Stimulated activated CD8-positive, alpha-beta memory T cell treated with anti-CD3 and anti-CD28 coated beads, Interleukin-2, amount 100 ng/mL, for 1 hour (primary cell): ENCODE measurements around the gene KLHL28.

Experiments used
- DNase-seq, 2 donors: peaks; one replicate each; pipeline ENCODE4 v3.0.0-alpha.2; 2020; ENCODE audit warnings: low read depth in 2 of 2

KLHL28 gene

GRCh38 chr14:44961554-44962333, at the start of gene KLHL28, which contains the start of gene TOGARAM1:
Gene KLHL28, minus strand, starts transcription at chr14:44961947. Its CDS starts 16,019 bp downstream, at chr14:44945928.
Gene TOGARAM1, plus strand, starts transcription at chr14:44962190. Its CDS starts 232 bp downstream, at chr14:44962422.
- DNase-seq: peak; percentile 89 to 90

GRCh38 chr14:45003924-45004323, 42.2 kb upstream of the KLHL28 start:
- no peak for DNase-seq

GRCh38 chr14:44995770-44996294, 34.1 kb upstream of the KLHL28 start:
- DNase-seq: no peak

GRCh38 chr14:44995196-44995595, 33.4 kb upstream of the KLHL28 start:
- no peak for DNase-seq

- DNase-seq: no peak
Observed at GRCh38 chr14:44990533-44990932, 28.8 kb upstream of the KLHL28 start.

GRCh38 chr14:44989497-44990440, 28.0 kb upstream of the KLHL28 start:
- no peak for DNase-seq

- no peak for DNase-seq
Observed at GRCh38 chr14:44988694-44989093, 26.9 kb upstream of the KLHL28 start.

GRCh38 chr14:44982594-44982993, 20.8 kb upstream of the KLHL28 start:
- no peak for DNase-seq

- no peak for DNase-seq
Observed at GRCh38 chr14:44981198-44981597, 19.5 kb upstream of the KLHL28 start.

- no peak for DNase-seq
Observed at GRCh38 chr14:44979740-44980356, 18.1 kb upstream of the KLHL28 start.

- no peak for DNase-seq
Observed at GRCh38 chr14:44979273-44979672, 17.5 kb upstream of the KLHL28 start.

- no peak for DNase-seq
Observed at GRCh38 chr14:44971459-44971858, 9.7 kb upstream of the KLHL28 start.

GRCh38 chr14:44970907-44971306, 9.2 kb upstream of the KLHL28 start:
- DNase-seq: no peak

- no peak for DNase-seq
Observed at GRCh38 chr14:44968714-44969113, 7.0 kb upstream of the KLHL28 start.

- DNase-seq: no peak
Observed at GRCh38 chr14:44966601-44967336, 5.0 kb upstream of the KLHL28 start.

- no peak for DNase-seq
Observed at GRCh38 chr14:44963775-44964380, 2.1 kb upstream of the KLHL28 start.

GRCh38 chr14:44963044-44963528, 1.3 kb upstream of the KLHL28 start:
- DNase-seq: no peak

- DNase-seq: no peak
Observed at GRCh38 chr14:44962334-44963043, 742 bp upstream of the KLHL28 start.

- peak; percentile 28 to 34 for DNase-seq
Observed at GRCh38 chr14:44961151-44961553, 595 bp downstream of the KLHL28 start.

GRCh38 chr14:44960646-44961045, 1.1 kb downstream of the KLHL28 start:
- no peak for DNase-seq
